ES-I3 (cell line): ENCODE measurements around the gene NKIRAS1.

Source experiments
- H3K36me3 ChIP-seq: 2 replicates; pipeline ENCODE4 v1.6.1; 2013; ENCODE audit warnings: mild to moderate bottlenecking, low read length, control low read depth, moderate library complexity; ENCODE audit not compliant: insufficient read depth
- H3K4me1 ChIP-seq: 2 replicates; pipeline ENCODE4 v1.6.1; 2013; ENCODE audit warnings: mild to moderate bottlenecking, control low read depth, low read length; ENCODE audit not compliant: insufficient read depth
- H3K9ac ChIP-seq: 2 replicates; pipeline ENCODE4 v1.6.1; 2013; ENCODE audit warnings: low read depth, mild to moderate bottlenecking, low read length, moderate library complexity
- H3K9me3 ChIP-seq: 2 replicates; pipeline ENCODE4 v1.6.1; 2013; ENCODE audit warnings: mild to moderate bottlenecking, low read length, moderate library complexity; ENCODE audit not compliant: control insufficient read depth, insufficient read depth

Gene NKIRAS1

DNA sequence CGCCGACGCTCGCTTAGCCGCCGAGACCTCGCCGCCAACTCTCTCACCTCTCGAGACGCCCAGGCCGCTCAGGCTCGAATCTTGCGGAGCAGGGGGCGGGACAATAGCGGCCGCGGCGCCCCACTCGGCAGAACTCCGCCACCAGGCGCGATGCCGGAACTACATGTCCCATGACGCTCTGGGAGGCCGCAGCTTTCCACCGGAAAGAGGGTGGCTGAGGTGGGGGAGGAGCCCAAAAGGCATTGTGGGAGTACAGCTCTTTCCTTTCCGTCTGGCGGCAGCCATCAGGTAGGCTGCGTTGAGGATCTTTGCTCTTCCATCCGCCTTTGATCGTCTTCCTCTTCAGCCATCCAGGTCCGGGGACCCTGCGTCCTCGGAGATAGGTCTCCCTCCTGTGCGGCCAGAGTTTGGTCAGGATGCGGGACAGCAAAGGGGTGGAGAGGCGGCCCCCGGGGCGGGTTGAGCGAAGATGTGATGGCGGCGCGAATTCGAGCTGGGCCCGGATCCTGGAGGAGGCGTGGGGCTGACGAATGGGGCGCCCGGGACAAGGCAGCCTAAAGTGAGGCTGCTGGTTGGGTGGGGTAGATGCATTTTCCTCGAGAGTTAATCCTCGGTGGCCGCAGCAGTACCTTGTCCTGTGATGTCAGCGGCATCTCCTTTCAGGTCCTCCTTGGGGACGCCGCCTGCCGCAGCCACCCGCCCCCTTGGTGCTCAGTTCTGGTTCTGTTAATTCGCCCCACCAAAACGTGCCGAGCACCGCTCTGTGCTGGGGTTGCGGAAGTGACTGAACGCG lies at the start of gene NKIRAS1, which contains the start of gene RPL15:
Gene NKIRAS1 (minus strand): TSS at position 105 of the 793 bp plus-strand sequence. CDS start 6,086 bp downstream, outside the sequence.
Gene RPL15 (plus strand): TSS at position 247 of the 793 bp plus-strand sequence. CDS start 728 bp downstream, outside the sequence.
- Histone ChIP-seq H3K9ac (peak within 1 kb of the TSS; percentile 85), H3K9me3 (no peaks in the 10 kb centered on the region), H3K36me3 (peaks cover 22% of the 10 kb centered on the region), H3K4me1 (peaks cover 7% of the 10 kb centered on the region)

- H3K4me1 ChIP-seq: no peaks in the 10 kb centered on the region
- no peaks in the 10 kb centered on the region for H3K36me3 ChIP-seq
- no peak overlapping the region for H3K9ac ChIP-seq
- H3K9me3 ChIP-seq: no peaks in the 10 kb centered on the region
Observed at GRCh38 chr3:23966328-23966727, 49.5 kb upstream of the NKIRAS1 start.

GRCh38 chr3:23964537-23965235 lies 47.9 kb upstream of the NKIRAS1 start:
- Histone ChIP-seq H3K36me3 (no peaks in the 10 kb centered on the region), H3K9ac (no peak overlapping the region), H3K9me3 (no peaks in the 10 kb centered on the region), H3K4me1 (no peaks in the 10 kb centered on the region)

DNA sequence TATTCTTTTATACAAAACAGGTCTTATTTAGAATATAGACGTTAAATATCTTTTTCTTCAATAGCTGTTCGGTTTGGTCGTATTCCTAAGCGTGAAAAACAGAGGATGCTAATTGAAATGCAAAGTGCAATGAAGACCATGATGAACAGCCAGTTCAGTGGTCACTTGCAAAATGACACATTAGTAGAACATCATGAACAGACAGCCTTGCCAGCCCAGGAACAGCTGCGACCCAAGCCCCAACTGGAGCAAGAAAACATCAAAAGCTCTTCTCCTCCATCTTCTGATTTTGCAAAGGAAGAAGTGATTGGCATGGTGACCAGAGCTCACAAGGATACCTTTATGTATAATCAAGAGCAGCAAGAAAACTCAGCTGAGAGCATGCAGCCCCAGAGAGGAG lies 45.1 kb upstream of the NKIRAS1 start:
- Histone ChIP-seq H3K4me1 (no peaks in the 10 kb centered on the region), H3K36me3 (no peaks in the 10 kb centered on the region)

GRCh38 chr3:23961066-23961465 lies 44.3 kb upstream of the NKIRAS1 start:
- no peak overlapping the region for H3K9ac ChIP-seq
- H3K9me3 ChIP-seq: no peaks in the 10 kb centered on the region
- H3K4me1 ChIP-seq: no peaks in the 10 kb centered on the region
- no peaks in the 10 kb centered on the region for H3K36me3 ChIP-seq

More for the DNA sequence above, 45.1 kb upstream of the NKIRAS1 start:
- no peak overlapping the region for H3K9ac ChIP-seq
- H3K9me3 ChIP-seq: no peaks in the 10 kb centered on the region

DNA sequence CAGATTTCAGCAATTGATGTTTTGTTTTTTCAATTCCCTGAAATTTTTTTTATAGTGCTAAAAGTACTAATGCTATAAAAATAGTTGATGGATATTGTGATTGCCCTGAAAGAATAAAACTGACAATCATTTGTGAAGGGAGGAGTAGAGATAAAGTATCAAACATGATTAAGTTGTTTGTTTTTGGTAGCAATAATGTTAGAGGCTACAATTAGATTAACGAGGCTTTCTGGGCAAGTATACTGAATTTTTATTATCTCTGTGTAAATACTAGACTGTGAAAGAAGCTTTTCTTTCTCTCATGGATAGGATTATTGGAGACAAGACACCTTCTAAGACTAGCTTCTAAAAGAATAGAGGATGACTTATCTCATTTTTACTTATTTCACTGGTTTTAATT lies 43.9 kb upstream of the NKIRAS1 start:
- Histone ChIP-seq H3K4me1 (no peaks in the 10 kb centered on the region), H3K9ac (no peak overlapping the region), H3K36me3 (no peaks in the 10 kb centered on the region), H3K9me3 (no peaks in the 10 kb centered on the region)

- no peaks in the 10 kb centered on the region for H3K4me1 ChIP-seq
- H3K36me3 ChIP-seq: no peaks in the 10 kb centered on the region
- H3K9me3 ChIP-seq: no peaks in the 10 kb centered on the region
- H3K9ac ChIP-seq: no peak overlapping the region
Observed at GRCh38 chr3:23959135-23959900, 42.5 kb upstream of the NKIRAS1 start.

GRCh38 chr3:23956701-23957100 lies 39.9 kb upstream of the NKIRAS1 start:
- Histone ChIP-seq H3K36me3 (no peaks in the 10 kb centered on the region), H3K4me1 (no peaks in the 10 kb centered on the region), H3K9me3 (no peaks in the 10 kb centered on the region), H3K9ac (no peak overlapping the region; the same call in 1 of the 2 replicates)

- no peaks in the 10 kb centered on the region for H3K4me1 ChIP-seq
- no peak overlapping the region for H3K9ac ChIP-seq
- no peaks in the 10 kb centered on the region for H3K36me3 ChIP-seq
- H3K9me3 ChIP-seq: no peaks in the 10 kb centered on the region
Observed at GRCh38 chr3:23954144-23954543, 37.4 kb upstream of the NKIRAS1 start.

- H3K36me3 ChIP-seq: no peaks in the 10 kb centered on the region
- H3K9ac ChIP-seq: no peak overlapping the region
- no peaks in the 10 kb centered on the region for H3K9me3 ChIP-seq
Observed at GRCh38 chr3:23953523-23953922, 36.7 kb upstream of the NKIRAS1 start.

DNA sequence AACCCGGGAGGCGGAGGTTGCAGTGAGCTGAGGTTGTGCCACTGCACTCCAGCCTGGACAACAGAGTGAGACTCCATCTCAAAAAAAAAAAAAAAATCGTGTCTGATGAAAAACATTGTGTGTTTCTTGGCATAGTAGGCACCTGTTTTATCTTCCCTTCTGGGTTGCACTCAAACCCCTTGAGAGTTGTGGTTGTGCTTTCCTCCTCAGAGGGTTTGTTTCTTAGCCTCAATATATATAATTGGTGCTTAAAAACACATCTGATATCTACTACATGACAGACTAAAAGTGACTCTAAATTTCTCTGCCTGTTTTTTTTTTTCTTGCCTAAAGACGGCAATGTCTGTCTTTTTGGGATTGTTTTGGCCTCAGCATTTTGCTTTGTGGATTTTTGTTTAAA lies 35.9 kb upstream of the NKIRAS1 start:
- Histone ChIP-seq H3K9ac (no peak overlapping the region), H3K9me3 (no peaks in the 10 kb centered on the region), H3K4me1 (0 out of 2 replicates have a peak, but pooled peaks cover 5% of the 10 kb centered on the region), H3K36me3 (no peaks in the 10 kb centered on the region)

More at GRCh38 chr3:23953523-23953922, 36.7 kb upstream of the NKIRAS1 start:
- H3K4me1 ChIP-seq: no peaks in the 10 kb centered on the region

DNA sequence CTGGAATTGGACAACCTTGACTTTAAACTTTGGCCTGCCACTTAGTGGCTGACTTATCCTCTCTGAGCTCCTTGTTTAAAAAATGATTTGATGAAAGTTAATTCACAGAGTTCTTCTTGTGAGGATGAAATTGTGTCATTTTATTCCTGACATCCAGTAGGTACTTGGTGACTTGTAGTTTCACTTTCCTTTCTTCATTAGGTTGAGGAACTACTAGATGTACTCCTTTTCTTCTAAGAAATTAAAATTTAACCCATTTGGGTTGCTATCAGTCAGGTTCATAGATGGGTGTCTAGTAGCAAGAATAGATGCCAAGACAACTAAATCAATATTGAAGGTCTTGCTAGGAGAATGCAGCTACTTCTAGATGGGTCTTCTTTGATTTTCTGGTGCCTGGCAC lies 33.5 kb upstream of the NKIRAS1 start:
- Histone ChIP-seq H3K9me3 (no peaks in the 10 kb centered on the region), H3K9ac (no peak overlapping the region), H3K4me1 (peaks cover 11% of the 10 kb centered on the region; the same call in 1 of the 2 replicates), H3K36me3 (no peaks in the 10 kb centered on the region)

DNA sequence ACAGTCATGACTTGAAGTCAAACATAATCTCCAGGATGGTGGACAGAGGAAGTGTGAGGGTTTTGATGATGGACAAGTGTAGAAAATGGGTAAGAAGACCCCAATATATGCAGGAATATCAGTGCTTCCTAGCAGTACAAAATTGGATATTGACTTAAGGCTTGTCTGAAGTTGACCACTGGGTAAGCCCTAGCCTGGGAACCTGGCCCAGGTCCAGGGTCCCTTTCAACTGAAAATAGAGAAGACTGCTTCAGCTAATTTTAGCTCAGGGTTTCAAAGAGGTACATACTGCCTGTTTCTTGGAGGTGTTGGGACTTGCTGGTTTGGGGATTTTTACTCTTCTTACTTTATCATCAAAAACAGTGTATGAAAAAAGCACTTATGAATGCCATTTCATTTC lies 33.0 kb upstream of the NKIRAS1 start:
- Histone ChIP-seq H3K9ac (no peak overlapping the region), H3K4me1 (peaks cover 11% of the 10 kb centered on the region; the same call in 1 of the 2 replicates), H3K36me3 (no peaks in the 10 kb centered on the region), H3K9me3 (no peaks in the 10 kb centered on the region)

GRCh38 chr3:23948761-23949160 lies 32.0 kb upstream of the NKIRAS1 start:
- no peaks in the 10 kb centered on the region for H3K36me3 ChIP-seq
- H3K4me1 ChIP-seq: peaks cover 16% of the 10 kb centered on the region
- no peak overlapping the region for H3K9ac ChIP-seq
- no peaks in the 10 kb centered on the region for H3K9me3 ChIP-seq
